C4-2B (cell line): ENCODE measurements around the gene NPHP4.

Experiments
- H3K27ac ChIP-seq: fragments of 450-650 bp; 2 replicates; pipeline ENCODE4 v1.5.1; 2017
- CTCF ChIP-seq: fragments of 450-650 bp; conservative IDR thresholded peaks from 2 replicates; pipeline ENCODE4 v1.5.1; 2017; ENCODE audit warnings: mild to moderate bottlenecking
- ZFX ChIP-seq: fragments of 450-650 bp; IDR thresholded peaks from 2 replicates; pipeline ENCODE4 v1.6.1; 2017

Gene NPHP4

DNA sequence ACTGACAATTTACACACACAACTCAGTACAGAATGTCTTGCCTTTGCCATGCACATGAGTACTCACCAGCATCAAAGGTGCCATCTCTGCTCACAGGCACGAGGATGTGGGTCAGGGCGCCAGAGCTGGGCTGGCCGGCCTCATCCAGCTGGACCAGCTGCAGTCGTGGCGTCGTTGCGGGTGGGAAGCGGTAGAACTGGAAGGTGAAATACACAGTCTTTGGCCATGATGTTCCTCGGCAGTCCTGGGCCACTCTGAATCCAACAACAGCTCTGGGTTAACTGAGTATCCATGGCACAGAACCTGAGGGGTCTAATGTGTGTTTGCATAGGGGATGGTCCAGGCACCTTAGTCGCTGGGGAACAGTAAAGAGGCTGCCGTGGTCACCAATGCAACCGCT, 87.7 kb downstream of the NPHP4 start:
- H3K27ac ChIP-seq = no peak overlapping the region
- TF ChIP-seq CTCF (no peak), ZFX (no peak)

GRCh38 chr1:5903680-5904079, 88.5 kb downstream of the NPHP4 start:
- TF ChIP-seq CTCF (no peak), ZFX (no peak)
- H3K27ac ChIP-seq = no peak overlapping the region

DNA sequence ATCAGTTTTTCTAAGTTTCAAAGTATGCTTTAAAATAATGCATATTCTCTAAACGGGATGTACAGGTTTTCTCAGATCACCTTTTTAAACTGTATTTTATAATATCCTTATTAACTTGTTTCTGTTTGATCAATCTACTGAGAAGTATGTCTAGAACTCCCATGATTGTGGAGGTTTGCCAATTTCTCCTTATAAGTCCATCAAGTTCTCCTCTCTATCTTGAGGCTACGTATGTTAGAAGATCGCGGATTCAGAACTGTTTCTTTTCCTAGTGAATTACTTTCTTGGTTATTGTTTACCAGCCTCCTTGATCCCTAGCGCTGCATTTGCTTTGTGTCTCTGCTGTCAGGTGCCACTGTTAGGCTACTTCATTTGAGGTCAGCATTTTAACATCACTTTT, 89.2 kb downstream of the NPHP4 start:
- H3K27ac ChIP-seq = no peak overlapping the region
- TF ChIP-seq ZFX (no peak), CTCF (no peak)

DNA sequence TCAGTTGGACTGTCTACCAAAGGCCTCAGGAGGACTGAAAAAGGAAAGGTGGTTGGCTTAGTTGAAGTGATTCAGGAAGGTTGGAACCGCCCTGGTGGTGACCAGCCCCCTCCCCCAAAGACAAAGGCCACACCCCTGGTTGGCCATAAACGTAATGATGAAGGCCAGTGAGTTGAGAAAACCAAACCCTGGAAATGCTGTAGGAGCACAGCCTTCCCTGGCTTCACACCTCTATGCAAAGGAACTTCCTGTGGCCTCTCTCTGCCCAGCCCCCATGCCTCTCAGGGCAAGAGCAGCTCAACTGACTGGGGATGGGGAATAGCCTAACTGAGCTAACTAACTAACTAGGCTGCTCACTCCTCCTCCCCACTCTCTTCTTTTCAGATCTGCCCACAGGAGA, 90.4 kb downstream of the NPHP4 start:
- no peak overlapping the region for H3K27ac ChIP-seq
- TF ChIP-seq ZFX = no peak
- TF ChIP-seq CTCF = no peak

DNA sequence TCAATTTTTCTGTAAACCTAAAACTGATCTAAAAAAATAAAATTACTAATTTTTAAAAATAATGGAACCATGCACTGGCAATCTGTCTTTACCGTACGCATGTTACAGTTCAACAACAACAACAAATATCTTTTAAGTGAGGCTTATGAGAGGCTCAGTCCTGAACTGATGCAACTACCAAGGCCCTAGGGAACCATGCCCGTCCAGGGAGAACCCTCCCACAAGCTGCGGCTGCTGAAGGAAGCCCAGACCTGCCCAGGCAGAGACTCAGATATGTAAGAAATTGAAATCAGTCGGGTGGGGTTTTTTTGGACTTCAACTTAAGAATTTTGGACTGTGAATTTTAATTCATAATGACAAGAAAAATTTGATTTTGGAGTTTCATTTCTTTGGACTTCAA, 91.1 kb downstream of the NPHP4 start:
- TF ChIP-seq CTCF (no peak), ZFX (no peak)
- no peak overlapping the region for H3K27ac ChIP-seq

DNA sequence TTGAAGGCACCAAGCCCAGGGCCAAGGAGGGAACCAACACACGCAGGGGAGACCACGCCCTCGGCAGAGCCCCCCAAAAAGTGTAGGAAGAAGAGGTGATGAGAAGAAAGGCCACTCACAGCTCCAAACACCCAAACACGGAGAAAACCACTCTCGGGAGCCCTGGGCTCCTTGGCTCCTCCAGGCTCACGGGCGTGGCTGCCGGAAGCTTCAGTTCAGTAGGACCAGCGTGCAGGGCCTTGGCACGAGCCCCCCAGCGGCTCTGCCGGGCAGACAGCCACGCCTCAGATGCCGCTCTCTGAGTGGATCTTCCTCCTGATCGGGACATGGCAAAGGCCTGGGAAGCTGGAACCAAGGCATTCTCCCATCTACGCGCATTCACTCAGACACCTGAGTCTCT, 94.0 kb downstream of the NPHP4 start:
- no peak overlapping the region for H3K27ac ChIP-seq
- TF ChIP-seq CTCF (no peak), ZFX (no peak)

DNA sequence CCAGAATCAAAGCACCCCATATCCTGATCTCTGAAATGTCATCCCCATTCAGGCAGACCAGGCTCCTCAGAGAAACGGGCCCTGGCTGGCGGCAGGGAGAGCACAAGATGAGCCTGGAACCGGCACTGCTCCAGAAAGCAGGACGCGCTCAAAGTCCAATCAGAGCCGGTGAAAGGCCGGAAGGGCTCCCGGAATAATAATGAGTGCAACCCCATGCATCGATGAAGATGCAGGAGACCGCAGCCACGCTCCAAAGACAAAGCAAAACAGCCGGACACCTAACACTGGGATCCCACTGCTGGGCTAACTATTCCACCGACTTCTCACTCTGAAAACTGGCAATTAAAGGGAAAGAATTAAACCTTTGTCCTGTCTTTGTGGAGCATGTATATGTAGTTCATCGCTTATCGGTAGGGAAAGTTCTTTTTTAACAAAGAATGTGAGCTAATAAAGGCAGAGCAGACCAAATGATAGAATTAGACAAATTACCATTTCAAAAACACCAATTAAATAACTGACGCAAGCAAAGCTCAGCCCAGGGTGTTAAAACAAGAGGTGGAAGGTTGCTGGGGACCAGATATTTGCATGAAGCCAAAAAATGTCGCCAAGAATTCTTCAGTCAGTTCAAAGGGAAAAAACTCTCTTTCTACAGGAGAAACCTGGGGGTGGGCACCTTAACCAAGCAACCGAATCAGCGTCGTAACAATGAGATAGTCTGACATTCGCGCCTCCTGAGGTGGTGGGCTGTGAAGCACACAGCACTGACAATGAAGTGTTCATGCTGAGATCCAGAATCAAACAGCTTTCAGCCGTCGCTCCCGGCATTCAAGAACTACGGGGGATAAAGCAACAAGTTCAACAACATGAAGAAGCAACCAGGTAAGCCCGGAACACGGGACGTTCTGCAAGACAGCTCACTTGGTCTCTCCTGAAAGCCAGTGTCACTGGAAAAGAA, 95.2 kb downstream of the NPHP4 start:
- no peak overlapping the region for H3K27ac ChIP-seq
- TF ChIP-seq ZFX (no peak), CTCF (no peak)
